Peyer's patch (tissue), 4 donors: ENCODE measurements around the gene ACBD6.

ENCODE experiments used
- CTCF ChIP-seq, 6 experiments: fragments of 450-650 bp in 4 of 6; fragments of 200-600 bp in 2 of 6; sonication (generic) in 1 of 6; IDR thresholded peaks; one replicate each; pipeline ENCODE4 v1.5.1; 2017 to 2019; ENCODE audit warnings: antibody characterized with exemption in 6 of 6, mild to moderate bottlenecking in 3 of 6, moderate library complexity in 1 of 6
- POLR2A ChIP-seq, 2 donors: fragments of 450-650 bp; IDR thresholded peaks; one replicate each; pipeline ENCODE4 v1.5.1; 2017; ENCODE audit warnings: antibody characterized with exemption in 2 of 2, mild to moderate bottlenecking in 2 of 2, moderate library complexity in 2 of 2

DNA sequence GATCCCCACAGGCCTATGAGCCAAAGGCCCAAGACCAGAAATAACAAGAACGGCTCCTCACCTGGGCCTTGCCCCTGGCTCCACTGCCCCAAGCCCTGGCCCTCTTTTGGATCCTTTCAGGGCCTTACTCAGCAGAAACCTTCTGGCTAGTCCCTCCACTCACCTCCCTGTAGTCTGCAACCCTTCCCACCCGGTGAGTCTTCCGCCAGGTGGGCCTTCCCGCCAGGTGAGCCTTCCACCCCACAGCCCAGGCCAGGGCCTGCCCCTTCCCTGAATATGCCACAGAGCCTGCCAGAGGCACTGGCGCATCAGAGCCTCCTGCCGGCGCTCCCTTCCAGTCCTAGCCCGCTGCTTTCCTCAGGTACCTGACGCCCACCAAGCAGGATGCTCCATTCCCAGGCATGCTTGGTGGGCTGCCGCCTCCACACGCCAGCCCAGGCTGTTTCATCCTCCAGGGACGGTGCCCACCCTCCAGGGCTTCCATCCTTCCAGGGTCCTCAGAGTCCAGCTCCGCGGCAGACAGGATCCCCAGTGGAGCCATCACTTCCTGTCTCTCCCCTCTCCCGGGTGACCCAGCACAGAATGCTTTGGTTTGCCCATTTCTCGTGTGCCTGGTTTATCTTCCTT lies 251.4 kb downstream of the ACBD6 start:
- TF ChIP-seq CTCF (IDR thresholded peaks at IDR 0.05) (no peak), POLR2A (IDR thresholded peaks at IDR 0.05) (no peak)
